SU-DHL-6 (cell line): Measurements from ENCODE around the gene TMEM8B.
"Not testable (repeated sequence)": the region's sequence is repeated elsewhere in the genome, so short reads cannot be mapped to it uniquely, and the experiment has no call there.

Source experiments
- CTCF ChIP-seq: fragments of 200-600 bp; sonication (generic); IDR thresholded peaks from one replicate; pipeline ENCODE4 v1.5.1; 2017; ENCODE audit warnings: antibody characterized with exemption, mild to moderate bottlenecking, low read length, moderate library complexity; ENCODE audit not compliant: insufficient read depth, poor library complexity, severe bottlenecking
- EZH2phosphoT487 ChIP-seq: fragments of 200-600 bp; sonication (generic), shearing (Covaris generic); conservative IDR thresholded peaks from 2 replicates; pipeline ENCODE4 v1.6.1; 2018; ENCODE audit warnings: mild to moderate bottlenecking, antibody characterized with exemption, low read length, moderate library complexity, mixed read lengths

DNA sequence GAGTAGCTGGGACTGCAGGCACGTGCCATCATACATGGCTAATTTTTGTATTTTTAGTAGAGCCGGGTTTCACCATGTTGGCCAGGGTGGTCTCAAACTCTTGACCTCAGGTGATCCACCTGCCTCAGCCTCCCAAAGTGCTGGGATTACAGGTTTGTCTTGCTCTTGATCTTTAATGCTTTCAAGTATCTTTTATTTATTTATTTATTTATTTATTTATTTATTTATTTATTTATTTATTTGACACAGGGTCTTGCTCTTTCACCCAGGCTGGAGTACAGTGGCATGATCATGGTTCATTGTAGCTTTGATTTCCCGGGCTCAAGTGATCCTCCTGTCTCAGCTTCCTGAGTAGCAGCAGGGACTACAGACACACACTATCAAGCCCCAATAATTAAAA is 55.9 kb downstream of the TMEM8B start:
- not testable (repeated sequence) for TF ChIP-seq CTCF, EZH2phosphoT487
